ENCODE results near the gene CYYR1. TPM values are rescaled to one million over a fixed set of nuclear protein-coding genes. Genes with fewer than 3 reads are reported as not detected.

CYYR1 gene
- total and polyA plus RNA-seq, 7 donors, result 1.8 to 13.0 (median 4.5) TPM

DNA sequence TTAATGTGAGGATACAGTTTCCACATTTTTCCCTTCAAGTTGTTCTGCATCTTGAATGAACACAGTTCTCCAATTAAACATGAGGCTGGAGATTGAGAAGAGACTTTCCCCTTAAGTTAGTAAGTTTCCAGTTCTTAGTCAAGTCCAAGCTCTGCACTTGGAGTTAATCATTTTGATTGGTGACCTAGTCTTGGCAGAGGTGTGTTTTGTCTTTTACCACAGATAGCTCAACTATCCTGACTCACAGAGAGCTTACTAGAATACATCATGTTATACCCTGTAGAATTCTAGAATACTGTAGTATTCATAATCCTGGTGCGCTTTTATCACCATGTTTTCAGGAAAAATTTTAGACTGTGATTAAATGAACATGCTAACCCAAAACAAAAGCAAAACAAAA, 129.2 kb downstream of the CYYR1 start:
- H3K27me3 ChIP-seq, result no peaks in the 10 kb centered on the region
- 97 to 98% methylated on average over 1 of the region's 1 CpG for WGBS, 2 donors
- no peak for DNase-seq
- no peaks in the 10 kb centered on the region for H3K9me3 ChIP-seq
- H3K36me3 ChIP-seq, result no peaks in the 10 kb centered on the region
- no peaks in the 10 kb centered on the region for H3K4me1 ChIP-seq
- TF ChIP-seq, protein P1, sequence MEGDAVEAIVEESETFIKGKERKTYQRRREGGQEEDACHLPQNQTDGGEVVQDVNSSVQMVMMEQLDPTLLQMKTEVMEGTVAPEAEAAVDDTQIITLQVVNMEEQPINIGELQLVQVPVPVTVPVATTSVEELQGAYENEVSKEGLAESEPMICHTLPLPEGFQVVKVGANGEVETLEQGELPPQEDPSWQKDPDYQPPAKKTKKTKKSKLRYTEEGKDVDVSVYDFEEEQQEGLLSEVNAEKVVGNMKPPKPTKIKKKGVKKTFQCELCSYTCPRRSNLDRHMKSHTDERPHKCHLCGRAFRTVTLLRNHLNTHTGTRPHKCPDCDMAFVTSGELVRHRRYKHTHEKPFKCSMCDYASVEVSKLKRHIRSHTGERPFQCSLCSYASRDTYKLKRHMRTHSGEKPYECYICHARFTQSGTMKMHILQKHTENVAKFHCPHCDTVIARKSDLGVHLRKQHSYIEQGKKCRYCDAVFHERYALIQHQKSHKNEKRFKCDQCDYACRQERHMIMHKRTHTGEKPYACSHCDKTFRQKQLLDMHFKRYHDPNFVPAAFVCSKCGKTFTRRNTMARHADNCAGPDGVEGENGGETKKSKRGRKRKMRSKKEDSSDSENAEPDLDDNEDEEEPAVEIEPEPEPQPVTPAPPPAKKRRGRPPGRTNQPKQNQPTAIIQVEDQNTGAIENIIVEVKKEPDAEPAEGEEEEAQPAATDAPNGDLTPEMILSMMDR (IDR thresholded peaks at IDR 0.05), result no peak
- no peak for TF ChIP-seq POLR2A (IDR thresholded peaks at IDR 0.05)
- no peak for TF ChIP-seq POLR2AphosphoS5 (IDR thresholded peaks at IDR 0.05)
- TF ChIP-seq EP300 (IDR thresholded peaks at IDR 0.05), result no peak
- intact Hi-C loops (cut with DNase I), result no loop called here
- no peak overlapping the region for H3K4me3 ChIP-seq
- H3K27ac ChIP-seq, result no peak overlapping the region

DNA sequence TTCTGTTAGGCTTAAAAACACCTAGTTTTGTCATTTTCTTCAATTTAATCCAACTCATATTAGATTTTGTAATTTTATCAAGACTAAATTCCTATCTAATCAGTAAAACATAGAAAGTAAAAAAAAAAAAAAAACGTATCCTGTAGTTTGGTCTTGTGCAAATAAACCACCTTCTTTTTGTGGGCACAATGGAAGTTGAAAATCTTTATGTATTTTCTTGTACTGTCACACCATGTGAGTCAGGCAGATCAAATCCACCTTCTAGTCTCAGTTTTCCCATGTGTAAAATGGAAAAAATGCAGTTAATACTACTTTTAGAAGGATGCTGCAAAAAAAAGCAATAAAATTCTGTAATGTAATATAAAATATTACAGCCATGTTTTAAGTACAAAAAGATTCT, 129.8 kb downstream of the CYYR1 start:
- no peaks in the 10 kb centered on the region for H3K4me1 ChIP-seq
- intact Hi-C loops (cut with DNase I), result no loop called here
- TF ChIP-seq POLR2AphosphoS5 (IDR thresholded peaks at IDR 0.05) (no peak), EP300 (IDR thresholded peaks at IDR 0.05) (no peak), POLR2A (IDR thresholded peaks at IDR 0.05) (no peak)
- TF ChIP-seq, protein P1 (IDR thresholded peaks at IDR 0.05), result no peak
- 15 to 70% methylated on average over 1 of the region's 1 CpG for WGBS, 2 donors
- no peaks in the 10 kb centered on the region for H3K9me3 ChIP-seq
- H3K27me3 ChIP-seq, result no peaks in the 10 kb centered on the region
- DNase-seq, result no peak
- no peak overlapping the region for H3K27ac ChIP-seq
- H3K4me3 ChIP-seq, result no peak overlapping the region
- H3K36me3 ChIP-seq, result no peaks in the 10 kb centered on the region

DNA sequence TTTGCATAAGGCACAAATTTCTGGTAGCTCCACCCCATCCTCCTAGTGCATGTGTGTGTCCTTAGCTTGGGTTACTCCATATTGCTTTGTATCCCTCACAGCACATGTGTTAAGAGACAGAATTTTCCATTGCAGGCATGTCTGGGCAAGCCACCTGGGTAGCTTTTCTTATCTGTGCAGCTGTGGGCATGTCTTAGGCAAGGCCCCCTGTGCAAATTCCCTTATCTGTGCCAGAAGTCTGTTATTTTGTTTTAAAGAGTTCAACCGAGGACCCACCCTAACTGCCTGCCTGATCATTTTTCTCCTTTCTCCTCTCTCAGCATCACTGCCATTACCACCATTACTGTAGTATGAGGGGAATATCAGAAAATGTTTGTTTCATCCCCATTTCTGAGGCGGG, 131.9 kb downstream of the CYYR1 start:
- TF ChIP-seq EP300 (IDR thresholded peaks at IDR 0.05) (no peak), POLR2AphosphoS5 (IDR thresholded peaks at IDR 0.05) (no peak)
- WGBS, 2 donors, result 65 to 84% methylated on average over 2 of the region's 2 CpGs

DNA sequence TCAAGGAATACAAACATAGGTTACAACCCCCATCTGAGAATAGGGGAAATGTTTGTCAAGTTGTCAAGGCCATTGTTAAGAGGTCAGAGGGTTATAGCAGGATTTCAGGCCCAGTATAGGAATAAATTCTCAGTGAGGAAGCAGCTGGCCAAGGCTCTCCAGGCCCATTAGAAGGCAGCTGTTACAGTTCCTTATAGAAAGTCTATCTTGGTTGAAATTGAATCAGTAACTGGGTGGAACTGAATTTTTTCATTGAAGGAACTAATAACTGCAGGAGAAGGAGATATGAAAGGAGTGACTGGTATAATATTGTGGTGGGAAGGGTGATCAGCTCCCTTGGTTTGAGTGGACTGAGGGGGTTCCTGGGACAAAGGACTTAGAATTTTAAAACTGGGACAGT, 134.1 kb downstream of the CYYR1 start:
- intact Hi-C loops (cut with DNase I), result no loop called here
- DNase-seq, result no peak

More for the DNA sequence above, 131.9 kb downstream of the CYYR1 start:
- Histone ChIP-seq H3K9me3 (no peaks in the 10 kb centered on the region), H3K36me3 (no peaks in the 10 kb centered on the region), H3K4me3 (no peak overlapping the region), H3K27ac (no peak overlapping the region), H3K4me1 (no peaks in the 10 kb centered on the region), H3K27me3 (no peaks in the 10 kb centered on the region)
- intact Hi-C loops (cut with DNase I), result no loop called here
- DNase-seq, result no peak

DNA sequence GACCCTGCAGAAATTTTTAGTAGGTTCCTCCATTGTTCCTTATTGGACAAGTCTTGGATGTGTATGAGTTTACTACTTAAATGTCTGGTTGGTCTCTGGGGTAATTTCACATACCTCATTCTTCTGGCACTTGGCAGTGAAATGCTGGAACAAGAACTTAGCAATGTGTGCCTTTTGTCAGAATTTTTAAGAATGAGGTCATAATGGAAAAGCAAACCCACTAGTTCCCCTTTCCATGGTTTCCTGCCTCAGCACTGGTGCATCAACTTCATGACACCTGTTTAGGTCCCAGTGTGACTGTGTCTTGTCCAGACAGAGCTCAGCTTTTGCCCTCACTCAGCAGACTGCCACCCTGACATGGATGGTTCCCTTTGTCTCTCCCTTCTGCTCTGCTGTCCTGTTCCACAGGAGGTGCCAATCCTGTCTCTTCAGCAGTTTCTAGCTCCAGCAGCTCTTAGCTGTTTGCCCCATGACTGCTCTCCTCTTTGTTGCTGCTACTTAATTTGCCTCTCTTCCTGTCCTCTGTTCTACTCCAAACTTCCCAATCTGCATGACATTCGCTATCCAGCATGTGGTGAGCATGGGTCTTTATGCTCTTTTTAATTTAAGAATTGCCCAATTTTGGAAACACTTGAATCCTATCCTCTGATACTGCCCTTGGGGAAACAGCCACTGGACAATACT, 135.6 kb downstream of the CYYR1 start:
- Histone ChIP-seq H3K36me3 (no peaks in the 10 kb centered on the region), H3K9me3 (no peaks in the 10 kb centered on the region), H3K27me3 (no peaks in the 10 kb centered on the region), H3K4me1 (no peaks in the 10 kb centered on the region), H3K27ac (no peak overlapping the region), H3K4me3 (no peak overlapping the region)
- 85 to 88% methylated on average over 1 of the region's 1 CpG for WGBS, 2 donors
- no peak for DNase-seq
- TF ChIP-seq EP300 (IDR thresholded peaks at IDR 0.05), result no peak
- no peak for TF ChIP-seq POLR2A (IDR thresholded peaks at IDR 0.05)
- TF ChIP-seq POLR2AphosphoS5 (IDR thresholded peaks at IDR 0.05), result no peak
- TF ChIP-seq, protein P1 (IDR thresholded peaks at IDR 0.05), result no peak
- intact Hi-C loops (cut with DNase I), result no loop called here

More for the DNA sequence above, 134.1 kb downstream of the CYYR1 start:
- H3K27me3 ChIP-seq, result no peaks in the 10 kb centered on the region
- TF ChIP-seq POLR2A (IDR thresholded peaks at IDR 0.05) (no peak), POLR2AphosphoS5 (IDR thresholded peaks at IDR 0.05) (no peak), EP300 (IDR thresholded peaks at IDR 0.05) (no peak)
- TF ChIP-seq, protein P1 (IDR thresholded peaks at IDR 0.05), result no peak
- no peaks in the 10 kb centered on the region for H3K36me3 ChIP-seq
- no peaks in the 10 kb centered on the region for H3K9me3 ChIP-seq
- H3K4me3 ChIP-seq, result no peak overlapping the region
- no peak overlapping the region for H3K27ac ChIP-seq
- no peaks in the 10 kb centered on the region for H3K4me1 ChIP-seq
